GM12878 (cell line): ENCODE measurements around the gene CHMP4A. TPM values are rescaled to one million over a fixed set of nuclear protein-coding genes. Genes with fewer than 3 reads are reported as not detected.

Experiments
- ATF2 ChIP-seq: IDR thresholded peaks from 2 replicates; pipeline ENCODE4 v1.6.1; 2012; ENCODE audit warnings: low read length, inconsistent platforms
- BACH1 ChIP-seq: fragments of 450-650 bp; IDR thresholded peaks from 2 replicates; pipeline ENCODE4 v1.6.1; 2017; ENCODE audit warnings: mild to moderate bottlenecking, borderline replicate concordance
- BCL11A ChIP-seq: IDR thresholded peaks from 2 replicates; pipeline ENCODE4 v1.6.1; 2011; ENCODE audit warnings: low read depth, low read length
- CBFB ChIP-seq: IDR thresholded peaks from 2 replicates; pipeline ENCODE4 v1.6.1; 2016; ENCODE audit warnings: antibody characterized with exemption, low read depth
- CBX5 ChIP-seq: sonication (generic); IDR thresholded peaks from 2 replicates; pipeline ENCODE4 v1.6.1; 2016; ENCODE audit warnings: low read depth, moderate library complexity, mild to moderate bottlenecking, inconsistent platforms
- FOXK2 ChIP-seq: fragments of 450-650 bp; IDR thresholded peaks from 2 replicates; pipeline ENCODE4 v1.6.1; 2017; ENCODE audit warnings: mild to moderate bottlenecking, moderate library complexity
- GABPA ChIP-seq: IDR thresholded peaks from 2 replicates; pipeline ENCODE4 v1.6.1; 2014; ENCODE audit warnings: antibody characterized with exemption, low read depth, mild to moderate bottlenecking, inconsistent platforms
- HSF1 ChIP-seq: fragments of 150-350 bp; IDR thresholded peaks from 2 replicates; pipeline ENCODE4 v1.6.1; 2014; ENCODE audit warnings: mild to moderate bottlenecking, low read depth, low read length
- IKZF2 ChIP-seq, 2 experiments: fragments of 450-650 bp; IDR thresholded peaks; 2 replicates each; pipeline ENCODE4 v1.6.1; 2017; ENCODE audit warnings: mild to moderate bottlenecking in 2 of 2, moderate library complexity in 2 of 2
- KAT2A ChIP-seq: conservative IDR thresholded peaks from 2 replicates; pipeline ENCODE4 v1.6.1; 2011; ENCODE audit warnings: low read depth, low read length; ENCODE audit not compliant: control insufficient read depth
- MEF2A ChIP-seq: IDR thresholded peaks from 2 replicates; pipeline ENCODE4 v1.6.1; 2011; ENCODE audit warnings: low read depth, mild to moderate bottlenecking, low read length, moderate library complexity; ENCODE audit not compliant: insufficient read depth
- MYB ChIP-seq: fragments of 150-350 bp; IDR thresholded peaks from 2 replicates; pipeline ENCODE4 v1.6.1; 2014; ENCODE audit warnings: mild to moderate bottlenecking, low read depth, low read length, borderline replicate concordance
- NRF1 ChIP-seq: conservative IDR thresholded peaks from 2 replicates; pipeline ENCODE4 v1.6.1; 2011; ENCODE audit warnings: mild to moderate bottlenecking, low read depth, low read length, improper control_type of control experiment
- PAX8 ChIP-seq: fragments of 450-650 bp; IDR thresholded peaks from 2 replicates; pipeline ENCODE4 v1.6.1; 2017; ENCODE audit warnings: mild to moderate bottlenecking, moderate library complexity
- PML ChIP-seq: IDR thresholded peaks from 2 replicates; pipeline ENCODE4 v1.6.1; 2012; ENCODE audit warnings: low read length, inconsistent platforms
- SMAD1 ChIP-seq: fragments of 450-650 bp; IDR thresholded peaks from 2 replicates; pipeline ENCODE4 v1.6.1; 2018; ENCODE audit warnings: mild to moderate bottlenecking, low read depth; ENCODE audit not compliant: partially characterized antibody
- SUZ12 ChIP-seq: fragments of 200-600 bp; sonication (generic); IDR thresholded peaks from one replicate; pipeline ENCODE4 v1.6.1; 2018; ENCODE audit warnings: antibody characterized with exemption, mild to moderate bottlenecking; ENCODE audit not compliant: unreplicated experiment
- ZBTB33 ChIP-seq: fragments of 450-650 bp; IDR thresholded peaks from 2 replicates; pipeline ENCODE4 v1.6.1; 2017; ENCODE audit warnings: mild to moderate bottlenecking
- ZBTB40 ChIP-seq: fragments of 450-650 bp; IDR thresholded peaks from 2 replicates; pipeline ENCODE4 v1.6.1; 2016; ENCODE audit warnings: mild to moderate bottlenecking, moderate library complexity, borderline replicate concordance
- ZSCAN29 ChIP-seq: fragments of 450-650 bp; IDR thresholded peaks from 2 replicates; pipeline ENCODE4 v1.6.1; 2017; ENCODE audit warnings: mild to moderate bottlenecking, moderate library complexity
- ZZZ3 ChIP-seq: IDR thresholded peaks from 2 replicates; pipeline ENCODE4 v1.6.1; 2011; ENCODE audit warnings: low read depth; ENCODE audit not compliant: control insufficient read depth, insufficient read length
- polyA plus RNA-seq, 11 experiments: library from polyadenylated mRNA; depleted of rRNA in 4 of 11; unstranded in 6 of 11; stranded (reverse) in 5 of 11; fragments of >200 nt; fragmentation: Nextera tagmentation in 4 of 11; fragmentation: Illumina TruSeq in 1 of 11; extraction: Ambion mirVana in 4 of 11; extraction: Trizol in 1 of 11; gene quantifications; 1 replicate in 1 of 11; 2 replicates in 10 of 11; pipeline versions ENCODE4 v1.2.1 to v1.2.3, GENCODE V29; 2011 to 2016; ENCODE audit warnings: inconsistent platforms in 2 of 11, missing spikeins in 2 of 11, low read depth in 1 of 11
- total RNA-seq, 4 experiments: library from RNA; depleted of rRNA in 3 of 4; stranded (reverse); fragments of >200 nt in 3 of 4; fragmentation: Illumina TruSeq in 1 of 4; extraction: Trizol in 1 of 4; gene quantifications; 2 replicates each; pipeline versions ENCODE4 v1.2.1 to v1.2.3, GENCODE V29; 2013 to 2021

CHMP4A gene
- total and polyA plus RNA-seq, 10 of the 15 experiments (the other 5 are each of a cell fraction or from before 2014, with no cell fraction given): 35.5 to 151 (median 84.7) TPM

GRCh38 chr14:24212924-24213865 is at the start of gene CHMP4A (continued):
- no peak for TF ChIP-seq ATF2
- peak; percentile 61 for TF ChIP-seq FOXK2
- peak; percentile 89 for TF ChIP-seq SMAD1
- no peak for TF ChIP-seq MEF2A
- peak; percentile 97 for TF ChIP-seq PML
- peak; percentile 68 to 74; a peak in 3 of 4 replicates for TF ChIP-seq IKZF2 (IDR thresholded peaks at IDR 0.05)
- no peak for TF ChIP-seq SUZ12
- no peak for TF ChIP-seq MYB
- no peak for TF ChIP-seq KAT2A
- no peak for TF ChIP-seq ZZZ3
- TF ChIP-seq ZSCAN29: no peak
- 0 out of 2 replicates have a peak, but pooled peaks have one; percentile 60 for TF ChIP-seq CBX5
- TF ChIP-seq PAX8: peak; percentile 81; the same call in 1 of the 2 replicates
- TF ChIP-seq ZBTB40: peak; percentile 50; the same call in 1 of the 2 replicates
- TF ChIP-seq NRF1: no peak
- TF ChIP-seq BCL11A: no peak
- TF ChIP-seq HSF1: no peak
- TF ChIP-seq ZBTB33: 0 out of 2 replicates have a peak, but pooled peaks have one; percentile 10
- no peak for TF ChIP-seq GABPA
- TF ChIP-seq BACH1: peak; percentile 94
- peak; percentile 77; the same call in 1 of the 2 replicates for TF ChIP-seq CBFB
